GM19023 (cell line): ENCODE data around the gene MAPRE2.

Experiments
- ATAC-seq: cut with Tn5 transposase; IDR thresholded peaks from one replicate; pipeline ENCODE4 v1.9.1; 2021; ENCODE audit warnings: mild to moderate bottlenecking, moderate library complexity; ENCODE audit not compliant: unreplicated experiment

The MAPRE2 gene

GRCh38 chr18:35174093-35174731, 133.0 kb downstream of the MAPRE2 start:
- ATAC-seq, result no peak

GRCh38 chr18:35174745-35175144, 133.5 kb downstream of the MAPRE2 start:
- no peak for ATAC-seq

GRCh38 chr18:35176925-35177324, 135.7 kb downstream of the MAPRE2 start:
- ATAC-seq, result no peak

- ATAC-seq, result no peak
Measured at GRCh38 chr18:35178260-35178659, 137.0 kb downstream of the MAPRE2 start.

- no peak for ATAC-seq
Measured at GRCh38 chr18:35179906-35180305, 138.7 kb downstream of the MAPRE2 start.

- ATAC-seq, result no peak
Measured at GRCh38 chr18:35180455-35180854, 139.2 kb downstream of the MAPRE2 start.

- no peak for ATAC-seq
Measured at GRCh38 chr18:35182151-35182550, 140.9 kb downstream of the MAPRE2 start.

GRCh38 chr18:35183886-35184285, 142.7 kb downstream of the MAPRE2 start:
- no peak for ATAC-seq

GRCh38 chr18:35185771-35186170, 144.6 kb downstream of the MAPRE2 start:
- ATAC-seq, result no peak

GRCh38 chr18:35186291-35187034, 145.2 kb downstream of the MAPRE2 start:
- ATAC-seq, result no peak

- ATAC-seq, result no peak
Measured at GRCh38 chr18:35189510-35189909, 148.3 kb downstream of the MAPRE2 start.

- ATAC-seq, result no peak
Measured at GRCh38 chr18:35190948-35191697, 149.9 kb downstream of the MAPRE2 start.

- ATAC-seq, result no peak
Measured at GRCh38 chr18:35191698-35192025, 150.4 kb downstream of the MAPRE2 start.

- ATAC-seq, result no peak
Measured at GRCh38 chr18:35192415-35192814, 151.2 kb downstream of the MAPRE2 start.
